Effector CD4-positive, alpha-beta T cell (primary cell): ENCODE measurements around the gene APCDD1.
"Not testable (repeated sequence)": the region's sequence is repeated elsewhere in the genome, so short reads cannot be mapped to it uniquely, and the experiment has no call there.

Experiments
- DNase-seq: peaks from one replicate; pipeline ENCODE4 v3.0.0-alpha.2; 2020

APCDD1 gene

DNA sequence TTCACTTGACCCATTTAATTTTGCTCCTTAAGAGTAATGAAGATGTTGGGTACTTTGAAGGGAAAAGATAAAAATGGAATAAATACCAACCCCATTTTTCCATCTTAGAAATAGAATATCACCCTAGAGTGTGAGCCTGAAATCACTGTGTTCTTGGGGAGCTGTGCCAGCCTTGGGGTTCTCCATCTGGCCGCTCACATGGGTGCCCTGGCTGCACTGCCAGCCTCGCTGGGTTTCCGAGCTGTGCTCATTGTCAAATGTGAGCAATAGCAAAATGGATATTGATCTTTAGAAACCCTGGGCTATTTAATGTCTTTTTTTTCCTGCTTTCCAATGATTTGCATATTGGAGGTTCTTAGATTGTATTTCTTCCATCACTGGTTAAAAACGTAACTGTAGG lies 9.3 kb downstream of the APCDD1 start:
- no peak for DNase-seq

DNA sequence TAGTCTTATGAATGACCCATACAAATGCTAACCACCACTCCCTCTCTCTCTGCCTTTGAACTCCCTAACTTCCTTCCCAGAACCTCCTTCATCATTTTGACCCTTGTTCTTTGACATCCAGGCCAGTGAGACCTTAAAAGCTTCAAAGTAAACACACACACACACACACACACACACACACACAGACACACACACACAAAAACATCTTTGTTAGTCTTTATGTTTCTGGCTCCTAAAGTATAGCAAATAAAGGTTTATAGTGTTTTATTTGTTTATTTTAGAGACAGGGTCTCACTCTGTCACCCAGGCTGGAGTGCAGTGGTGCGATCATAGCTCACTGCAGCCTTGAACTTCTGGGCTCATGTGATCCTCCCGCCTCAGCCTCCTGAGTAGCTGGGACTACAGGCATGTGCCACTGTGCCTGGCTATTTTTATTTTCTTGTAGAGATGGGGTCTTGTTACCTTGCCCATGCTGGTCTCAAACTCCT lies 9.8 kb downstream of the APCDD1 start:
- DNase-seq: not testable (repeated sequence)

- DNase-seq: no peak
These were observed 10.9 kb downstream of the APCDD1 start for GRCh38 chr18:10465174-10465939.

DNA sequence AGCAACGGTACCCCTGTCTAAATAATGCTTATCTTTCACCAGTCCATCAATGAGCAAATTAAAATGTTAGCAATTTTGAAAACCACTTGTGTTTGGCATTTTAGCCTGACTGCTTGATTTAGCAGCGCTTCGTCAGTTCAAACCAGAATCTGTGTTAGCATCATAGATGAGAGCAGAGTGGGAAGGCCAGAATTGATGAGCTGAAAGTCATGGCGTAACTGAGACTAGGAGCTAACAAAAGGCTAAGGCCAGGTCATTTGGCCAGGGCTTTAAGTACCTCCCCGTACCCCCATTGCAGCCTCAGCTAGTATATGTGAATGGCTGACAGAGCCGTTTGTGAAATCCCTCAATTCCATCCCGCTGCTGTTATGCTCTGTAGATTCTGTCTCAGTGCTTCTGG lies 16.0 kb downstream of the APCDD1 start:
- DNase-seq: no peak

DNA sequence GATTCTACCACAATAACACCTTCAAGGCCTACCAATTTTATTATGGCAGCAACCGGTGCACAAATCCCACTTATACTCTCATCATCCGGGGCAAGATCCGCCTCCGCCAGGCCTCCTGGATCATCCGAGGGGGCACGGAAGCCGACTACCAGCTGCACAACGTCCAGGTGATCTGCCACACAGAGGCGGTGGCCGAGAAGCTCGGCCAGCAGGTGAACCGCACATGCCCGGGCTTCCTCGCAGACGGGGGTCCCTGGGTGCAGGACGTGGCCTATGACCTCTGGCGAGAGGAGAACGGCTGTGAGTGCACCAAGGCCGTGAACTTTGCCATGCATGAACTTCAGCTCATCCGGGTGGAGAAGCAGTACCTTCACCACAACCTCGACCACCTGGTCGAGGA lies 17.1 kb downstream of the APCDD1 start:
- DNase-seq: no peak

GRCh38 chr18:10473132-10473531 lies 18.7 kb downstream of the APCDD1 start:
- no peak for DNase-seq

DNA sequence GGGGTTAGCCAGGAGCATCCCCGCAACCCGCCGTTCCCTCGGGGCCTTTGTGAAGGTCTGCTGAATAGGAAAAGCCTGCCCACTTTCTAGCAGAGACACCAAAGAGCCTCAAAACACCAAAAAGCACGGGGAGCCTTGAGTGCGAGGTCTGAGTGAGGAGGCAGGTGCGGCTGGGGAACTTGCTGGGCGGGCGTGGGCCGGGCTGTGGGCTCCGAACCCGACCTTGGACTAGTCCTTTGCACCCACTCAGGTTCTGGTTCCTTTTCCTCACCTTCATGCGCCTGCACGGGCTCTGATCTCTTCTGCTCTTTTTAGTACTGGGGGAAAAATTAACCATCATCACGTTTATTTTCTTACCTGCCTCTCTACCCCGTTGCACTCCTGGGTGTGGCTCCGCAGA lies 19.9 kb downstream of the APCDD1 start:
- DNase-seq: no peak

DNA sequence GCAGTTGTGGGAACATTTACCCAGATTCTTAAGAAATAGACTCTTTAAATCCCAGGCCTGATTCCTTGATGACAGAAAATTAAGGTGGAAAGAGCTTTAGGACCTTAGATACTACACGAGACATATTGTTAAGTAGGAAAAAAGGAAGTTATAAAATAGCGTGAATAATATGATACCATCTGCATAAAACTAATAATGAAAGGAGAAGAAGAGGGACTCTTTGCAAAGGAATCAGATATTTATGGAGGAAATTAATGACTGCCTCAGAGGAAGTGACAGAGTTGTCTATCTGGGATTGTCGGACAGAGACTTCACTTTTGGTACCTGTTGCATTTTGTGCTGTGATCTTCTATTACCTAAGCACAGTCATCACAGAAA lies 20.8 kb downstream of the APCDD1 start:
- no peak for DNase-seq

DNA sequence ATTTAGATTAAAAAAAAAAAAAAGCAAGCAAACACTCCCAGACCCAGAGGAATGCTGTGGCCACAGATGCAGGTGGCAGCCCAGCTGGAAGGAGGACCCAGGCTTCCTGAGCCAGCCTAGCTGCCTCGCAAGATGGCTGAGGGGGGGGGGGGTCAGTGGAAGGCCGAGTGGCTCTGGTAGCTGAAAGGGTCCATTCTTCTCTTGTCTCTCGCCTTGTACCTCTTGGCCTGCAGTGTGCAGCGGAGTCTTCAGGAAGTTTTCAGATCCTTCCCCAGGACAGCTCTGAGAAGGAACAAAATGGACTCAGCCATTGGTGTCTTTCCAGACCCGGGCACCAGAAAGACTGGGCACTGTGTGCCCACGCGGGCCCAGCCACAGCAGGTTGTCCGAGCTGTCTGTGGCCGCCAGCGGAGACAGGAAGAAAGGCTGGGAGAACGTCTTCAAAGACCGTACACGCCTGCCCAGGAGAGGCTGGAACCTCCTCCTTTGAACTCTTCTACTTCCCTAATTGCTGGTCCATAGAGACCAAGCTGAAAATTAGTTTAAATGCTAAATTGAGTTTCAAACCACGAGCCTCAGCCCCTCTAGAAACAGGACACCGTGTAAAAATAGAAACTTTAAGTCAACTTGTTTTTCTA lies 21.3 kb downstream of the APCDD1 start:
- no peak for DNase-seq

GRCh38 chr18:10476338-10476791 lies 21.9 kb downstream of the APCDD1 start:
- no peak for DNase-seq

DNA sequence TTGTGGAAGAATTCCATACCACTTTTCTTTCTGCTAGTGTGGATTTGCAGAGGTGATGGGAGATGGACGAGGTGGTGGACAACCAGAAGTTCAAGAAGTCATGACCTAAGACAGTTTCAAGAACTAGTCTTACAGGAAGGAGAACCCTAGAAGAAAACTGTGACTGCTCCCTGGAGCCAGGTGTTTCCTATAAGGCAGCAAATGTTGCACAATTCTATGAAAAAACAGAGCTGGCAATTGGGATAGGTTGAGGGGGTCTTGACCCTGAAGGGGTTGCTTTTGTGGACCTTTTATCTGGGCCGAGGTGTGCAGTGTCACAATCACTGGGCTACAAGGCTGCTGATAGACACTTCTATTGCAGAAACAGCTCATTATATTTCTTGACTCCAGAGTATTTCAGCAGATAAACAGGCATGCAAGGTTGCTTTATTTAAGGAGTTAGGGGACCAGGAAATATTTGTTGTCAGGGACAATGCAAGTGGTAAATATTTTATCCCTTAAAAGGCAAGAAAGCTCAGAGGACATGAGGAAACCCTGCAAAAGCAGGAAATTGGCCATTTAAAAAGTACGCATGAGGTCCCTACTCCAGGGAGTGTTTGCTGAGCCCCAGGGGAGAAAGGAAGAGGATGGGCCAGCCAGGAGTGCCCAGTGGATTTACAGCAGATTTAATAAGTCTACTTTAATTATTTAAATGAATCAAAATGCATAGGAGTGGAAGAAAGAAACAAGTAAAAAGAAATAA lies 22.9 kb downstream of the APCDD1 start:
- DNase-seq: no peak

DNA sequence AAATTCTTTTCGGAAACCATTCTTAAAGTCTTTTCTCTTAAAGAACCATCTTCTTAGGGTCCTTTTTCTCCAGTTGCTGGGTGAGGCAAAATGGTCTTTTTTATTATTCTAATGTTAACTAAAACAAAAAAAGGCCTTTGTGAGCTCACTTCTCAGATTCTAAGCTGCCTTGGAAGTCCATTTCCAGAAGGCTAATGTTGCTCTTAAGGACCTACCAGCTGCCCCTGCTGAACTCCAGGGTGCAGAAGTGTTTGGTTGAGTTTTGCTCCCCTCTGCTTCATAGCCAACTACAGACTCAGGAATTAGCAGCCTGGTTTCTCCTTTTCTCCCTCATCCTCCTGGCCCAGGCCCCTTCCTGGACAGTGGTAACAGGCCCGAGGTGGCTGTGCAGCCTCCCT lies 23.4 kb downstream of the APCDD1 start:
- no peak for DNase-seq

DNA sequence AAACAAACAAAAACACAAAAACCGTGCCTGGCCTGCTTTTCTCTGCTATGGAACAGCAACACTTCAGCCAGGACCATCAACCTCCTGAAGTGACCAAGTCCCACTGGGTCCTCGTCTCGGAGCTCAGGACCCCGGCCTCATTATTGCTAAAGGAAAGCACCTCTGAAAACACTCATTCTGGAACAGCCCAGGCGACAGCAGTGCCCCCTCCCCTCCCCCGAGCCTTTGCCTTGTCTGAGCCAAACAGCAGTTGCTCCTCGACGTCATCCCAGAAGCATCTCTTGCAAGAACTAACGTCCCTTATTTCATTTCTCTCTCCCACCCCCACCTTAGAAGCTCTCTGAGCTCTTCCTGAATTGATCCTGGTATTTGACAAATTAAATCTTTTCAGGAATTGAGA lies 27.4 kb downstream of the APCDD1 start:
- no peak for DNase-seq

GRCh38 chr18:10482363-10482984 lies 28.0 kb downstream of the APCDD1 start:
- no peak for DNase-seq

GRCh38 chr18:10482985-10483949 lies 28.8 kb downstream of the APCDD1 start:
- no peak for DNase-seq

DNA sequence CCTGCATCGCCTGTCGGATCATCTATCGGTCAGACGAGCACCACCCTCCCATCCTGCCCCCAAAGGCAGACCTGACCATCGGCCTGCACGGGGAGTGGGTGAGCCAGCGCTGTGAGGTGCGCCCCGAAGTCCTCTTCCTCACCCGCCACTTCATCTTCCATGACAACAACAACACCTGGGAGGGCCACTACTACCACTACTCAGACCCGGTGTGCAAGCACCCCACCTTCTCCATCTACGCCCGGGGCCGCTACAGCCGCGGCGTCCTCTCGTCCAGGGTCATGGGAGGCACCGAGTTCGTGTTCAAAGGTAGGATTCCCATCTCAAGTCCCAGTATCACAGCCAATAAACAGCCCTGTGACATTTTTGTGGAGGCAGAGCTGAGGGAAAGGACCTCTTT lies 31.0 kb downstream of the APCDD1 start:
- no peak for DNase-seq

DNA sequence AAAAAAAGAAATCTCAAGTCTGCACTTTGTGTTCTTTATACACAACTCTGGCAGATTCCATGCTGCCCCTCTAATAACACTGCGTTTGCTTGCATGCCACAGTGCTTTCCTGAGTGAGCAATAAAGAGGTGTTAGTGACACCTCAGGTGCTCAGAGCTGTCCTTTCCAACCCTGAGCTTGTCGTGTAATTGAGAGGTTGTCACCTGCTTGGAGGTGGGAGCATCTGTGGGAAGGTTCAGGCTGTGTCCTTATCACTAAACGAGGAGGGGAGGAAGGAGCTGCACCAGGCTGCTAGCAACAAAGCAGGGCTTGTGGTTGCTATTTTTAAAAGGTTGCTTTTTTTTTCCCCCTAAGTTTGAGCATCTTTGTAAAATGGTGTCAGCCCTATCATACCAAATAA lies 31.9 kb downstream of the APCDD1 start:
- DNase-seq: no peak

- no peak for DNase-seq
These were observed 32.7 kb downstream of the APCDD1 start for GRCh38 chr18:10487154-10487553.

DNA sequence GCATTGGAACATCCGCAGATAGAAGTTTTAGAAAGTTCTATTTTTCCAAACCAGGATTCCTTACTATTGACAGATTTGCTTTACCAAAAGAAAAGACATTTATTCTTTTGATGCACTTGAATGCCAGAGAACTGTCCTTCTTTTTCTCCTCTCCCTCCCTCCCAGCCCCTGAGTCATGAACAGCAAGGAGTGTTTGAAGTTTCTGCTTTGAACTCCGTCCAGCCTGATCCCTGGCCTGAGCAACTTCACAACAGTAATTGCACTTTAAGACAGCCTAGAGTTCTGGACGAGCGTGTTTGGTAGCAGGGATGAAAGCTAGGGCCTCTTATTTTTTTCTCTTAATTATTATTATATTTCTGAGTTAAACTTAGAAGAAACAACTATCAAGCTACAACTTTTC lies 33.6 kb downstream of the APCDD1 start:
- no peak for DNase-seq

- DNase-seq: peak; percentile 24
These were observed 36.1 kb downstream of the APCDD1 start for GRCh38 chr18:10490401-10491165.

- DNase-seq: no peak
These were observed 41.5 kb downstream of the APCDD1 start for GRCh38 chr18:10495936-10496335.
